HG02798 (cell line): ENCODE measurements around the gene IL26.
A peak's percentile ranks its signal among the peaks of the same experiment; 100 is the strongest.

Experiments
- ATAC-seq: cut with Tn5 transposase; IDR thresholded peaks from one replicate; pipeline ENCODE4 v1.9.1; 2021; ENCODE audit warnings: mild to moderate bottlenecking; ENCODE audit not compliant: unreplicated experiment, poor library complexity

Gene IL26

DNA sequence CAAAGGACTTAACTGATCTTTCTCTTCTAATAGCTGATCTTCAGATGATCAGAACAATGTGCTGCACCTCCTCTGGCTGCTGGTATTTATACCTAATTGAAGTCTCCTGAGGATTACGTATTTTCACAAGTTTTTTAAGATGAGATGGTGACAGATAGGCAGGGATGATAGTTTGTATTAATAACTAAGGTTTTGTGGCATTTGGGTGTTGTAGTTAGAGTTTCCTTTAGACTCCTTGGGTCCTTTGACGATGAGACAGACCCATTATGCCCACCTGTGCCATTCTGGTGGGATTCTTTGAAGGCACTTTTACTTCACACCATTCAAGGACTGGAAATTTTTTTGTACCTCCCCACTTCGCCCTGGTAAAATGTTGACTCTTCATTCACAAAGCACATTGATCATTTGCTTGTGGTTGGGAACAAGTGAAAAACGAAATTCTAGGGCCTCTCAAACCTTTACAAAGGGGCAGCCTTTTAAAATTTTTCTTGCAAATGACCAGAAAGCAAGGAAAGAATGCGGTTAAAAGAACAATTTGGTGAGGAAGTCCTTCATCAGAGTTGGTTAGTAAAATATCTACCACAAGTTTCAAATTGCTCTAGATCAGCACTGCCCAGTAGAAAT, 65.8 kb downstream of the IL26 start, which contains the start of gene IFNG:
Gene IFNG (minus strand): TSS at position 60 of the 624 bp plus-strand sequence. CDS start 125 bp downstream, outside the sequence.
- peak; percentile 66 for ATAC-seq

DNA sequence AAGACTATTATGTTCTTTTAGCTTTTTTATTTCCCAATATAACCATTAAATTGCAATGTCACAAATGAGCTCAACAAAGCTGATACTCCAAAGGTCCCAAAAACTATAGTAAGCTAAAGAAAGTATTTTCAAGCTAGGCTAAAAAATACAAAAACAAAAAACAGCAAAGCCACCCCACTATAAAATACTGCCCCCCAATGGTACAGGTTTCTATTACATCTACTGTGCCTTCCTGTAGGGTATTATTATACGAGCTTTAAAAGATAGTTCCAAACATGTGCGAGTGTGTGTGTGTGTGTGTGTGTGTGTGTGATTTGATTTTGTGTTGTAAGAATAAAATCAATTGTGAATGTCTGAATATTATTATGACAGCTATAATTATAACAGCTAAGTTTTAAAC, 67.2 kb downstream of the IL26 start:
- no peak for ATAC-seq

- ATAC-seq: no peak
These were observed 68.2 kb downstream of the IL26 start for GRCh38 chr12:68157380-68157779.

GRCh38 chr12:68156636-68157035, 69.0 kb downstream of the IL26 start:
- ATAC-seq: no peak

DNA sequence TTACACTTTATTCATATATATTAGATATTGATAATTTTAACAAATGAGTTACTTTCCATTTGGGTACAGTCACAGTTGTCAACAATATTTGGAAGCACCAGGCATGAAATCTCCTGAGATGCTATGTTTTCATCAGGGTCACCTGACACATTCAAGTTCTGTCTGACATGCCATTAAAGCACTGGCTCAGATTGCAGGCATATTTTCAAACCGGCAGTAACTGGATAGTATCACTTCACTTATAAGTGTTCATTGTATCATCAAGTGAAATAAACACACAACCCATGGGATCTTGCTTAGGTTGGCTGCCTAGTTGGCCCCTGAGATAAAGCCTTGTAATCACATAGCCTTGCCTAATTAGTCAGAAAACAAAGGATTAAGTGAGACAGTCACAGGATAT, 70.8 kb downstream of the IL26 start:
- ATAC-seq: no peak
